ENCODE measurements around the gene BFSP2. TPM values are rescaled to one million over a fixed set of nuclear protein-coding genes. Genes with fewer than 3 reads are reported as not detected.

Gene BFSP2
- total RNA-seq, 2 donors from 2014 or later = not detected

GRCh38 chr3:133393204-133393603, 6.7 kb upstream of the BFSP2 start:
- DNase-seq = no peak
- H3K27ac ChIP-seq = no peak overlapping the region
- no peak overlapping the region for H3K4me3 ChIP-seq
- no peaks in the 10 kb centered on the region for H3K36me3 ChIP-seq (replicated peaks in 1 of 2; ENCODE audit: insufficient read depth in 1 of 2, low read depth in 2 of 2)
- H3K9me3 ChIP-seq = peaks cover 0 to 9% (median 0%) of the 10 kb centered on the region in 3 donors
- 68 to 85% methylated on average over 1 of the region's 1 CpG for WGBS, 2 donors
- H3K4me1 ChIP-seq = peaks cover 9% of the 10 kb centered on the region
- no peak for TF ChIP-seq CTCF (IDR thresholded peaks at IDR 0.05)
- TF ChIP-seq POLR2A (IDR thresholded peaks at IDR 0.05) = no peak
- no peaks in the 10 kb centered on the region for H3K27me3 ChIP-seq
- intact Hi-C loops (cut with DNase I) = no loop called here
- ATAC-seq = no peak

- Histone ChIP-seq H3K9me3 (peaks cover 0 to 9% (median 0%) of the 10 kb centered on the region in 3 donors), H3K36me3 (replicated peaks in 1 of 2; ENCODE audit: insufficient read depth in 1 of 2, low read depth in 2 of 2) (no peaks in the 10 kb centered on the region), H3K27me3 (no peaks in the 10 kb centered on the region), H3K4me3 (no peak overlapping the region), H3K27ac (no peak overlapping the region), H3K4me1 (peaks cover 9% of the 10 kb centered on the region)
- no peak for ATAC-seq
- DNase-seq = no peak
- TF ChIP-seq POLR2A (IDR thresholded peaks at IDR 0.05) (no peak), CTCF (IDR thresholded peaks at IDR 0.05) (no peak)
- intact Hi-C loops (cut with DNase I) = no loop called here
- 73 to 77% methylated on average over 7 of the region's 7 CpGs for WGBS, 2 donors
These were observed 6.0 kb upstream of the BFSP2 start for GRCh38 chr3:133393691-133394474.

GRCh38 chr3:133394561-133395311, 5.1 kb upstream of the BFSP2 start:
- WGBS, 2 donors = 29 to 44% methylated on average over 1 of the region's 1 CpG
- peaks cover 9% of the 10 kb centered on the region for H3K4me1 ChIP-seq
- peaks cover 0 to 9% (median 0%) of the 10 kb centered on the region in 3 donors for H3K9me3 ChIP-seq
- no peak for ATAC-seq
- H3K4me3 ChIP-seq = no peak overlapping the region
- no peak for DNase-seq
- intact Hi-C loops (cut with DNase I) = no loop called here
- no peak for TF ChIP-seq POLR2A (IDR thresholded peaks at IDR 0.05)
- no peak for TF ChIP-seq CTCF (IDR thresholded peaks at IDR 0.05)
- H3K27ac ChIP-seq = no peak overlapping the region
- H3K36me3 ChIP-seq (replicated peaks in 1 of 2; ENCODE audit: insufficient read depth in 1 of 2, low read depth in 2 of 2) = no peaks in the 10 kb centered on the region
- no peaks in the 10 kb centered on the region for H3K27me3 ChIP-seq

- no peak for ATAC-seq
- WGBS, 2 donors = 89 to 90% methylated on average over 10 of the region's 10 CpGs
- no peak for TF ChIP-seq POLR2A (IDR thresholded peaks at IDR 0.05)
- no peak for TF ChIP-seq CTCF (IDR thresholded peaks at IDR 0.05)
- no peaks in the 10 kb centered on the region for H3K27me3 ChIP-seq
- intact Hi-C loops (cut with DNase I) = no loop called here
- DNase-seq = no peak
- H3K27ac ChIP-seq = no peak overlapping the region
- H3K36me3 ChIP-seq (replicated peaks in 1 of 2; ENCODE audit: insufficient read depth in 1 of 2, low read depth in 2 of 2) = no peaks in the 10 kb centered on the region
- no peak overlapping the region for H3K4me3 ChIP-seq
- peaks cover 9% of the 10 kb centered on the region for H3K4me1 ChIP-seq
- H3K9me3 ChIP-seq = peaks cover 0 to 9% (median 0%) of the 10 kb centered on the region in 3 donors
These were observed 3.0 kb upstream of the BFSP2 start for GRCh38 chr3:133396906-133397305.
